Vagina (tissue), 2 donors: ENCODE measurements around the gene SULT1C3. TPM values are rescaled to one million over a fixed set of nuclear protein-coding genes. Genes with fewer than 3 reads are reported as not detected.

Experiments used
- DNase-seq, 2 donors: peaks; one replicate each; pipeline ENCODE4 v3.0.0-alpha.2; 2017; ENCODE audit errors: extremely low spot score in 2 of 2
- H3K27ac ChIP-seq: fragments of 200-600 bp; sonication (generic); one replicate; pipeline ENCODE4 v1.5.1; 2019
- H3K27me3 ChIP-seq: fragments of 200-600 bp; sonication (generic); one replicate; pipeline ENCODE4 v1.5.1; 2019
- H3K36me3 ChIP-seq, 2 donors: fragments of 200-600 bp; sonication (generic); one replicate each; pipeline ENCODE4 v1.5.1; 2017 to 2019
- H3K4me1 ChIP-seq: fragments of 200-600 bp; sonication (generic); one replicate; pipeline ENCODE4 v1.5.1; 2019
- H3K4me3 ChIP-seq, 2 donors: fragments of 200-600 bp; sonication (generic); 1 replicate in 1 of 2; 2 replicates in 1 of 2; pipeline ENCODE4 v1.5.1; 2016 to 2019
- H3K9me3 ChIP-seq: fragments of 200-600 bp; sonication (generic); one replicate; pipeline ENCODE4 v1.5.1; 2019
- CTCF ChIP-seq, 3 experiments: fragments of 450-650 bp in 2 of 3; fragments of 200-600 bp in 1 of 3; sonication (generic) in 1 of 3; IDR thresholded peaks; one replicate each; pipeline ENCODE4 v1.5.1; 2017 to 2019; ENCODE audit warnings: antibody characterized with exemption in 3 of 3, mild to moderate bottlenecking in 2 of 3, moderate library complexity in 2 of 3
- POLR2A ChIP-seq, 2 donors: fragments of 450-650 bp; IDR thresholded peaks; one replicate each; pipeline ENCODE4 v1.6.1; 2017; ENCODE audit warnings: antibody characterized with exemption in 2 of 2, mild to moderate bottlenecking in 2 of 2, moderate library complexity in 2 of 2
- POLR2AphosphoS5 ChIP-seq, 2 donors: sonication (generic); formaldehyde crosslinking; IDR thresholded peaks; one replicate each; pipeline ENCODE4 v1.9.0; 2017; ENCODE audit warnings: antibody characterized with exemption in 2 of 2, mild to moderate bottlenecking in 2 of 2, low read depth in 1 of 2; ENCODE audit not compliant: insufficient read depth in 1 of 2
- intact Hi-C: fragments of 100-400 bp; cut with DNase I; formaldehyde crosslinking; loops from one replicate; pipeline ENCODE4 v1.15.1; 2023
- total RNA-seq: library from RNA; depleted of rRNA; stranded (reverse); fragments of >200 nt; gene quantifications from one replicate; pipeline ENCODE4 v1.2.3, GENCODE V29; 2016

The SULT1C3 gene
- total RNA-seq, 1 donor from 2014 or later: not detected

DNA sequence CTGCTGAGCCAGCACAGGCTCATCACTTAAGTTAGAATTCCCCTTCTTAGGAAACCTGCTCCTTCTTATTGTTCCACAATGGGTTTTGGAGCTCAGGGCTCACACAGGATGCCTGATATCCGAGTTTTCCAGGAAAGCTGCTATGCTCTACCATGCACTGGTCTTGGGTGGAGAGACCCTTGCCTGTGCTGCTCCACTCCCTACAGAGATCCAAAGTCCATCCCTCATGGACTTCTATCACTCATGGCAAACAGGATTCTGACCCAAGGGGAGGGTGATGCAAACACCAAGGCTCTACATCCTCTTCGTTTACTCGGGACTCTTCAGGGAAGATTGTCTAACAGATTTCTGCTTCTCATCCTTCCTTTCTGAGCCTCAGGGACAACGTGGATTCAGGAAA lies 54.1 kb downstream of the SULT1C3 start:
- intact Hi-C loops: no loop called here
- TF ChIP-seq POLR2A (IDR thresholded peaks at IDR 0.05) (no peak), CTCF (IDR thresholded peaks at IDR 0.05) (no peak)

GRCh38 chr2:108297436-108298141 lies 57.8 kb downstream of the SULT1C3 start:
- Histone ChIP-seq H3K9me3 (no peaks in the 10 kb centered on the region), H3K4me1 (no peaks in the 10 kb centered on the region), H3K4me3 (no peak overlapping the region), H3K27ac (no peak overlapping the region), H3K27me3 (no peaks in the 10 kb centered on the region), H3K36me3 (no peaks in the 10 kb centered on the region)
- no peak for TF ChIP-seq CTCF (IDR thresholded peaks at IDR 0.05)
- TF ChIP-seq POLR2A (IDR thresholded peaks at IDR 0.05): no peak
- no peak for TF ChIP-seq POLR2AphosphoS5 (IDR thresholded peaks at IDR 0.05; ENCODE audit: insufficient read depth in 1 of 2, low read depth in 1 of 2)
- intact Hi-C loops: no loop called here
- DNase-seq: no peak

More for the DNA sequence above, 54.1 kb downstream of the SULT1C3 start:
- Histone ChIP-seq H3K4me3 (no peak overlapping the region), H3K4me1 (no peaks in the 10 kb centered on the region), H3K27ac (no peak overlapping the region), H3K9me3 (no peaks in the 10 kb centered on the region), H3K27me3 (no peaks in the 10 kb centered on the region), H3K36me3 (no peaks in the 10 kb centered on the region)
- DNase-seq: no peak

- no peaks in the 10 kb centered on the region for H3K27me3 ChIP-seq
Measured at GRCh38 chr2:108301558-108301957, 61.8 kb downstream of the SULT1C3 start.

GRCh38 chr2:108304975-108305374 lies 65.2 kb downstream of the SULT1C3 start:
- no peak overlapping the region for H3K4me3 ChIP-seq
- H3K9me3 ChIP-seq: no peaks in the 10 kb centered on the region
- no peak for DNase-seq
- no peaks in the 10 kb centered on the region for H3K4me1 ChIP-seq
- intact Hi-C loops: no loop called here
- no peaks in the 10 kb centered on the region for H3K27me3 ChIP-seq
- no peak overlapping the region for H3K27ac ChIP-seq
- no peak for TF ChIP-seq POLR2AphosphoS5 (IDR thresholded peaks at IDR 0.05; ENCODE audit: insufficient read depth in 1 of 2, low read depth in 1 of 2)
- TF ChIP-seq POLR2A (IDR thresholded peaks at IDR 0.05): no peak
- TF ChIP-seq CTCF (IDR thresholded peaks at IDR 0.05): no peak
- no peaks in the 10 kb centered on the region for H3K36me3 ChIP-seq

More at GRCh38 chr2:108301558-108301957, 61.8 kb downstream of the SULT1C3 start:
- intact Hi-C loops: no loop called here
- Histone ChIP-seq H3K9me3 (no peaks in the 10 kb centered on the region), H3K27ac (no peak overlapping the region), H3K4me1 (no peaks in the 10 kb centered on the region), H3K4me3 (no peak overlapping the region), H3K36me3 (no peaks in the 10 kb centered on the region)
- TF ChIP-seq POLR2AphosphoS5 (IDR thresholded peaks at IDR 0.05; ENCODE audit: insufficient read depth in 1 of 2, low read depth in 1 of 2) (no peak), CTCF (IDR thresholded peaks at IDR 0.05) (no peak), POLR2A (IDR thresholded peaks at IDR 0.05) (no peak)
- no peak for DNase-seq

- no peak for DNase-seq
- Histone ChIP-seq H3K4me3 (no peak overlapping the region), H3K9me3 (no peaks in the 10 kb centered on the region), H3K27ac (no peak overlapping the region), H3K27me3 (no peaks in the 10 kb centered on the region), H3K36me3 (no peaks in the 10 kb centered on the region), H3K4me1 (no peaks in the 10 kb centered on the region)
- TF ChIP-seq POLR2AphosphoS5 (IDR thresholded peaks at IDR 0.05; ENCODE audit: insufficient read depth in 1 of 2, low read depth in 1 of 2): no peak
- no peak for TF ChIP-seq POLR2A (IDR thresholded peaks at IDR 0.05)
- TF ChIP-seq CTCF (IDR thresholded peaks at IDR 0.05): no peak
- intact Hi-C loops: no loop called here
Measured at GRCh38 chr2:108305901-108306300, 66.1 kb downstream of the SULT1C3 start.
